HG03159 (cell line): ENCODE data around the gene NBPF3.
"Not testable (repeated sequence)": the region's sequence is repeated elsewhere in the genome, so short reads cannot be mapped to it uniquely, and the experiment has no call there.

Source experiments
- ATAC-seq: cut with Tn5 transposase; IDR thresholded peaks from one replicate; pipeline ENCODE4 v1.9.1; 2021; ENCODE audit warnings: mild to moderate bottlenecking, moderate library complexity; ENCODE audit not compliant: unreplicated experiment

Gene NBPF3

DNA sequence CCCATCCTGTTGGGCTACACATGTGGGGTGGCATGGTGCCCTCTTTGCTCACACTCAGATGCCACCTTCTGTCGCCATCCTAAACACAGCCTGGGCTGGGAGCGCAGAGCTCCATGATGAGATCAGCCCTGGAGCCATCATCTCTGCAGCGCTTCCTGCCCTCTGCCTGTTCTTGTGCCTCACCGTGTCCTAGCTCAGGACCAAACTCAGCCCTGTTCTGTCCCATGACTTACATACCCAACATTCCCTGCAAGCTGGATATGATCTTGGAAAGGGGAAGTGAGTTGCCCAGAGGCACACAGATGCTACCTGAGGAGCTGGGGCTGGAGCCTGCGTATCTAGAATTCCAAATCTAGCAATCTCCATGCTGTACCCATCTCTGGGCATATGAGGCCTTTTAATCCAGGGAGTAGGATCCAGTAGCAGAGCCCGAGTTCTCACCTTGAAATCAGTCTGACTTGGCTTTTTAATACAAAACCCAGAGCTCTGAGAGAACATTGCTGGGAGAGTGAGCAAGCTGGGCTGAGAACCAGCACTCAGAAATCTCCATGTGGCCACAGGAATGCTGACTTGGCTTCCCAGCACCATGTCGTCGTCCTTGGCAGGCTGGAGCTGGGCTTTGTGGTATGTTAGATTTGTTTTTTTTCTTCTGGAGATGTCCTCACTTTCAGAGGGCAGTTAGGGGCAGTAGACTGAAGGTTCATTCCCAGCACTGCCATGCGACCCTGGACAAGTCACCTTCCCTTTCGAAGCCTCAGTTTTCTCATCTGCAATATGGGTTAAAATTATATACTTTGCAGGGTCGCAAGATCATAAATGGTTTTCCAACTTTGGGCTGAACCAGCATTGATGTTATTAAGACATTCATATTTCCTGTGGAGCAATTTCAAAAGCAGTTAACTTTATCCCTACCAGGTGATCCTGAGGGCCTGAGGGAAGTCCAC, 71.9 kb downstream of the NBPF3 start:
- ATAC-seq: no peak

DNA sequence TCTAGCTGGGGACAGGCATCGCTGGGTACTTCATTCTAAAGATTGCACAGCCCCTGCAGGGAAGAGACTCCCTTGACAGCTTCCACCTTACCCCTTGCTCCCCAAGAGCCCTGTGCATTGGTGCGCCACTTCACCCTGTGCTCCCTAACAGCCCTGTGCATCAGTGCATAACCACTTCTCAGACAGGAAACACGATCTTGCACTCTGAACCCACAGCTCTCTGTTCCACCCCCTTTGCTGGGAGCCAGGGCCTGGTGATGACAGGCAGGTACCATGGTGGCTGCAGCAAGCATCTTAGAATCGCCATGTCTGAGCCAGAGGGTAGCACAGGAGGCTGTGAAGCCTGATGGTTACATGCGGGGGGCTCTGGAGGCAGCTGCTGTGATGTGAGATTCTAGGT, 74.3 kb downstream of the NBPF3 start:
- no peak for ATAC-seq

DNA sequence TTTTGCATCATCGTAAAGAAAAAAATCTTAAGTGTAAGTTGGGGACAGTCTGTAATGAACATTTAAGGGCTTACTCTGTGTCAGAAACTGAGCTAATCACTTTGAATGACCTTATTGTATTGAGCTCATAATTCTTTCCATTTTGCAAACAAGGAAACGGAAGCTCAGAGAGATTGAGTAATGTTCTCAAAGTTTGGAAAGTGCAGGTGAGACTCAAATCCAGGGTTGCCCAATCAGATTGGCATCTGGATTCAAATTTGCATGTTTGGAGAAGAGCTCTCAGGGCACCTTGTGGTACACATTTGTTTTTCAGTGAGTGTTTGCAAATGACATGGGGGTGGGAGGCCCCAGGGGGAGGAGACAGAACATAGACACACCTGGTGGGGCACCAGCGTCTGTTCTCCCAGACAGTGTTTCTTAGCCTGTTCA, 77.2 kb downstream of the NBPF3 start:
- no peak for ATAC-seq

DNA sequence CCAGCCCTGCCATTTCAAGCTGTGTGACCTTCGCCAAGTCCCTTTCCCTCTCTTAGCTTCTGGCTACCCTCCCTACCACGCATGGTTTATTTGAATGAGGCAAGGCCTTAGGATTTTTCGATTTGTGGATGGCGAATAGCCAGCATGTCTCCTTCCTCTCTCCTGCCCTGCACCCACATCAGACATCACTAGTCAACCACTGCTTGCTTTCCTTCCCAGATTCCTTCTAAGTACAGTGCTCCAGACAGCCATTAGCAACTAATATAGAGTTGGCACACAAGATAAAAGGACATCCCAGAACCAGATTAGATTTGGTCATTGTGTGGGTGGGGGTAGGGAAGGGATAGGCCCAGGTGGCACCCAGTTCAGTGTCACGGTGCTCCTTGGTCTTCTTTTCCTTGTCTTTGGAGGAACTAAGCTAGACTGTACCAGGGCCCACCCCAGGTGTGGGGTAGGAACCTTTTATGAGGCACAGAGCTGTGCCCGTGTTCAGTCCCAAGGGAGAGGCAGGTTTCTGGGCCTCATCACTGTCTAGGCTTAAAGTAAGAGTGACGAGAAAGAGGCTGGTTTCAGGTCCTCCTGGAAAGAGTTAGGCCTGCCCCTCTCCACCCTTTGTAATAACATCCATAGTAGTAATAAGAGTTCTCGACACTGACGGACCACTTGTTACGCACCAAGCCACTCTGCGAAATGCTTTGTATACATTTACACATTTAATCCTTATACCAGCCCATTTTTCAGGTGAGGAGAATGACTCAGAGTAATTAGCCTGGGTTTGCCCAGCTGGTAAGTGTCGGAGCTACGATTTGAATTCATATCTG, 77.9 kb downstream of the NBPF3 start:
- no peak for ATAC-seq

DNA sequence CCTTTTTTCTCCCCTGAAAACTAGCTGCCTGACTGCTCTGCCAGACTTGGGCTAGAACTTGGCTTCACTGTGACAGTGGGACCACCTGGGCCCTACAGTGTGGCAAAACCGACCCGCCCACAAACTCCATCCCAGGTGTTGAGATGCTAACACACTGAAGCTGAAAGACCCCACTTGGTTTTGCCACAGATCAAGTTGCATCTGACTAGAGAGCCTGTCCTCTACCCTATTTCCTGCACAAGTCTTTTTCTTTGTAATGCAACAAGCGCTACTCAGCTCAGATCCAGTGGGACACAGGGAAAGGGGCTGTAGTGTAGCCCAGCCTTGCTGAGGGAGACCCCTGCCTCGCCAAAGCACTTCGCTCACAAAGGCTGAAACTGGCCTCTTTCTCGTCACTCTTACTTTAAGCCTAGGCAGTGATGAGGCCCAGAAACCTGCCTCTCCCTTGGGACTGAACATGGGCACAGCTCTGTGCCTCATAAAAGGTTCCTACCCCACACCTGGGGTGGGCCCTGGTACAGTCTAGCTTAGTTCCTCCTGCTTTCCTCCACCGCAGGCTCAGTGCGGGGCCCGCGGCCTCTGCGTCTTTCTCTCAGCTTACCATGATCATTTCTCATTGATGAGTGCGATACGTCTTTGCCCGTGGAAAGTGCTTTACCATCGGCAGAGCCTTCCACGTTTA, 79.0 kb downstream of the NBPF3 start:
- ATAC-seq: no peak

DNA sequence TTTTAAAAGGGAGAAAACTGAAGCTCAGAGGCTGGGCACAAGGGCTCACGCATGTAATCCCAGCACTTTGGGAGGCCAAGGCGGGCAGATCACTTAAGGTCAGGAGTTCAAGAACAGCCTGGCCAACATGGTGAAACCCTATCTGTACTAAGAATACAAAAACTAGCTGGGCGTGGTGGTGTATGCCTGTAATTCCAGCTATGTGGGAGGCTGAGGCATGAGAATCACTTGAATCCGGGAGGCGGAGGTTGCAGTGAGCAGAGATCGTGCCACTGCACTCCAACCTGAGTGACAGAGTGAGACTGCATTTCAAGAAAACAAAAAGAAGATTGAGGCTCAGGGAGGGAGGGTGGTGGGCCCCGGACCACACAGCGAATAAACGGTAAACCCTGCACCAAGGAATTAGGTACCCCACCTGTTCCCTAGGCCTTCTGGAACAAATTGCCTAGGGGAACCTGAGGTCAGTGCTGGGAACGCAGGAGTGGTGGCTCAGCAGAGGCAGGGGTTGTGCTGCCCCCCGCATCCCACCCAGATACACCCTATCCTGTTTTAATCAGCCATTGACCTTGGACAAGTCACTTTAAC, 79.6 kb downstream of the NBPF3 start:
- ATAC-seq: not testable (repeated sequence)

DNA sequence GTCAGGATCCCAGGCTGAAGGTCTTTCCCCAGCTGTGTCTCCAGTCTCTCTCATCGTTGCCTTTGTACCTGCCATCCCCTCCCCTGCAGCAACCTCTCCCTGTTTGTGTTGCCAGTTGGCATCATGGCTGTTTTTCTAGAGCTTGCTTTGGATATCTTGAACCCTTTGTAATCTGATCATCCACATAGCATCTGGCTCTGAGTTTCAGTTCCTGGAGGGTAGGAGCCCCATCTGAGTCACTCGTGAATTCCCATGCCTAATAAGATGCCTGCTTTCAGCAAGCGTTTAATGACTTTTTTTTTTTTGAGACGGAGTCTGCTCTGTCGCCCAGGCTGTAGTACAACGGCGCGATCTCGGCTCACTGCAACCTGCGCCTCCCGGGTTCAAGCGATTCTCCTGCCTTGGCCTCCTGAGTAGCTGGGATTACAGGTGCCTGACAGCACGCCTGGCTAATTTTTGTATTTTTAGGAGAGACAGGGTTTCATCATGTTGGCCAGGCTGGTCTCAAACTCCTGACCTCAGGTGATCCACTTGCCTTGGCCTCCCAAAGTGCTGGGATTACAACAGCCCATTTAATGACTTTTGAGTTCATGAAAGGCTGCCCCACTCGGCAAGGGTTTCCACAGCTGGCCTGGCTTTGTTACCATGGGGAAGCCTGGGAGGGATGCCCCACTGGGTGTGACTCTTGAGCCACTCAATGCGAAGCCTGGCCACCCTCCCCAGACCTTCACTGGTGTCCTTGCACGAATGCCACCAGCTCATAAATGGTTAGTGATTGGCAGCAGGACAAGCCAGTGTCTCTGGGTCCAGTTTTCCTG, 81.2 kb downstream of the NBPF3 start:
- ATAC-seq: no peak

DNA sequence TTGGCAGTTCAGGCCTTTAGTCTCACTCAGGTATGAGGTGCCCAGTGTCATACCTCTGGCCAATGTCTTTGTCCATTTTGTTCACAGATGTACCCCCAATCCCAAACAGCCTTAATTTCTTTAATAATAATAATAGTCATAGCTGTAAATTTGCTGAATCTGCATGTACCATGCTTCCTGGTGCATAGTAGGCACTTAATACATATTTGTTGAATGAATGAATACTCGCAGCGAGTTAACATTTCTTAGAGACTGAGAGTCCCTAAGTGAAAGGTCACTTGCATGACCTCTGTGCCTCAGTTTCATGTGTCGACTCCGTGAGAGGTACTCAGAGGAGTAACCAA, 81.8 kb downstream of the NBPF3 start:
- ATAC-seq: no peak

DNA sequence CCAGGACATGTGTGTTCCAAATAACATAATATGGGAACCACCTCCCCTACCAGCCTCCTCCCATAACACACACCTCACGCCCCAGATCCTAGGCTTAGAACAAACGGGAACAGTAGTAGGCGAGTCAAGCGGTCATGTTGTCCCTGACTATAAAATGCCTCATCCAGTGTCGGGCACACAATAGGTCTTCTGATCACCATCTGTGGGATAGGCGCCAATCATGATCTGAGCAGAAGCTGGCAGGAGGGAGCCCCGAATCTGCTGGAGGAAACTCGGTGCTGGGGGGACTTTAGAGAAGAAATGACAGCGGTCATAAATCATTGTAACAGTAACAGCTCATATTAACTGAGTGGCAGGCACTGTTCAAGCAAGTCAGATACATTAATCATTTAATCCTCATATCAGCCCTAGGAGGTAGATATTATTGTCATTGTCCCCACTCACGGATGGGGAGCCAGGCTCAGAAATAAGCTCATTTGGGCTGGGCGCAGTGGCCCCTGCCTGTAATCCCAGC, 82.6 kb downstream of the NBPF3 start:
- no peak for ATAC-seq

DNA sequence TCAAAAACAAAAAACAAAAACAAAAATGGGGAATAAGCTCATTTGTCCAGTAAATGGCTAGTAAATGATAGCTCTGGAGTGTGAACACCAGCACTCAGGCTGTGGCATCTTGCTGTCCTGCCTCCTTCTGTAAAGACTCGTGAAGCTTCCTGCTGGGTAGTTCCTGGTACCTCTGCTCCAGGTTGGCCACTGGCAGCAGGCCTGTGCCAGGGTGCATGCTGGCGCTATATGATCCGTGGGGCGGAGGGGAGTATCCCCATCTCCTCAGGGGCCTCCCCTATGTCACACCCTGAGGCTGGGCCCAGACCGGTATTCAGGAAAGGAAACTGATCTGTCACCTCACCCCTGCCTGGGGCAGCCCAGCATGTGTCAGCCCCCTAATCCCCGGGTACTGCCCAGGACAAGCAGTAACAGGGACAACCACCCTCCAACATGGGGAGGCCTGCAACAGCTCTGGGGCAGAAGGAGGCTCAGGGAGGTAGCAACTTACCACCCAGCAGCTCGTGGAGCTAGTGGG, 83.4 kb downstream of the NBPF3 start:
- ATAC-seq: no peak

DNA sequence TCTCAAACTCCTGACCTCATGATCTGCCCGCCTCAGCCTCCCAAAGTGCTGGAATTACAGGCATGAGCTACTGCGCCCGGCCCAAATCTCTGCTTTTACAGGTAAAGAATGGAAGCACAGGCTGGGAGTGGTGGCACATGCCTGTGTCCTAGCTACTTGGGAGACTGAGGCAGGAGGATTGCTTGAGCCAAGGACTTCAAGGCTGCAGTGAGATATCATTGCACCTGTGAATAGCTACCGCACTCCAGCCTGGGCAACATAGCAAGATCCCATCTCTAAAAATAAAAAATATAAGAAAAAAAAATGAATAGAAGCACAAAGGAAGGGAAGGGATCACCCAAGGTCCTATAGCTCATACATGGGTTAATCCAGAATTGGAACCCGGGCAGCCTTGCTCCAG, 84.3 kb downstream of the NBPF3 start:
- no peak for ATAC-seq

DNA sequence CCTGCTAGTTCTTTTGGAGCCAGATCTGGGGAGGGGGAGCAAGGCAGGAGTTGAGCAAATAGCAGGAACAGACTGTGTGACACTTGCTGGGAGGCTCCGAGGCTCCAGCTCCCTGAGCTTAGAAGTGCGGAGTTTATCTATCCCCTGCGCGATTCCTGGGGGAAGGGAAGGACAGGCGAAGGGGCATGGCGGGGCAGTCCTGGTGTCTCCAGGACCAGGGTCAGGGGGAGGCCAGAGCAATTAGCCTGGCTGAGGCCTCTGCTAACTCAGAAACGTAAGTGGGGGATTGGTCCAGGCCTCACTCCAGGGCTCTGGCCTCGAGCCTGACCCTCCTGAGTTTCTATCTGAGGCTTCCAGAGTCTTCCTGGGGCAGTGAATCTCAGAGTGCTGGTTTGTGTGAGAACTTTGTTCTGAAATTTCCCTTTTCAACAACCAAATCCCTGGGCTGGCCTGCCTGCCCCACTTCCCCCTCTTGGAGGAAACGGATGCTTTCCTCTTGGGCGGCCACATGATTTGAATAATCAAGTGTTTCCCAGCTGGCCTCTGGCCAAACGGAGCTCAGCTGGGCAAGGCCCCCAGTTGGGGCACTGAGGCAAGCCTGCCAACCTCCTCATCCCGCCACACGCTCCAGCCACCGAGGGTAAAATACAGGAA, 84.9 kb downstream of the NBPF3 start:
- no peak for ATAC-seq

DNA sequence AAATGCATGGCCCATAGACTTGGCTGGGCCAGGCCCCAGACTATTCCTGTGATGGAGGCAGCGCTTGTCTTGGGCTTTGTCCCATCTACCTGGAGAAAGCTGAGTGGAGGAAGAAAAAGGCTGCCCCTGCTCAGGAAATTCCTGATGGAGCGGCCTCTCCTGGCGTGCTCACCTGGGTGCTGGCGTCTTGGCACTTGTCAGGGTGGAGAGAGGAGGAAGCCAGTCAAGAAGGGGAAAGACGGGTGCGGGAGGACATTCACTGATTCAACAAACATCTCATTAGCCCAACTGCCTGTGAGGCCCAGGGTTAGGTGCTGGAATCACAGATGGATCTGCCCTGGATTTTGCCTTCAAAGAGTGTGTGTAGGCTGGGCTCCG, 85.4 kb downstream of the NBPF3 start:
- no peak for ATAC-seq

DNA sequence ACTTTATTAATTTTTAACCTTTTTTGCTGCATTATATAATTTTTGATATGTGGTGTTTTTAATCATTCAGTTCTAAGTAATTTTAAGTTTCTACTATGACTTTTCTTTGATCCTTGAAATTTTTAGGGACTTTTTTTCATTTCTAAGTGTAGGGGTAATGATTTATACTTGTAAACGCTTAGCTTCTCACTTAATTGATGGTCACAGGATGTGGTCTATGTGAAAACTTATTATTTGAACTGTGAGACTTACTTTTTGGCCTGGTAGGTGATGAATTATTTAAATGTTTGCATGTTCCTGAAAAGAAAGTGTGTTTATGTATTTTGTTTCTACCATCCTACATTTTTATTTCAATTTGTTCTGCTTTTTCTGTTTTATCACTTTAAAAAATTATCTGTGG, 86.5 kb downstream of the NBPF3 start:
- no peak for ATAC-seq

DNA sequence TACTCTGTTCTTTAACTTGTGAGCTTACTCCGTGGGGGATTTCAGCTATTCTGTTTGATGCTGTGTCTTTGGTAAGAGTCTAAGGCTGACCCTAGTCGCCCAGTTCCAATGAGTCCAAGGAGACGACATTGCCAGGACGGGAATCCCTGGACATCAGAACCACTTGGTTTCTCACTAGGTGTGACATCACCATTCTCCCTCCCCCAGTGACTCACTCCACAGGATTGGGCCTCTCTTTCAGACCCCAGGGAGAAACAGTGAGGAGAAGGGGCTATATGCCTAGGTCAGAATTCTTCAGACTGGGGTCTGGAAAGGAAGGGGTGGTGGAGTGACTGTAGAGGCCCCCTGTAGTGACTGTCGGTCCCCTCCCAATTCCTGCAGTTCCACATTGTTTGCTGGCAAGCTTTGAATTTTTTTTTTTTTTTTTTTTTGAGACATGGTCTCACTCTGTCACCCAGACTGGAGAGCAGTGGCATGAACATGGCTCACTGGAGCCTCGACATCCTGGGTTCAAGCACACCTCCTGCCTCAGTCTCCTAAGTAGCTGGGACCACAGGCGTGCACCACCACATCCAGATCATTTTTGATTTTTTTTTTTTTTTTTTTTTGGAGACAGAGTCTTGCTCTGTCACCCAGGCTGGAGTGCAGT, 90.6 kb downstream of the NBPF3 start:
- ATAC-seq: no peak

DNA sequence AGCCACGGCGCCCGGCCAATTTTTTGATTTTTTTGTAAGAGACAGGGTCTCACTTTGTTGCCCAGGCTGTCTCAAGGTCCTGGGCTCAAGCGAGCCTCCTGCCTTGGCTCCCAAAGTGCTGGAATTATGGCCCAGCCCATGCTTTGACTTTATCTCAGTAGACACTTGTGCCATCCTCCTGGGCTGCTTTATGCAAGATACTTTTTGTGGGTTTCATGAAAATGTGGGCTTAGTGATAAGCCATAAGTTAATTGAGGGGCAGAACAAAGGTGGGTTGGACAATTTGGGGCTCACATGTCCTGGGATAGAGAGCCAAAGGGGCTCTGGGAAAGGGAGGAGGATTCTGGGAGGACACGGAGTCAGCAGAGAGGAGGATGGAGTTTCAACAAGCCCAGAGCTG, 91.3 kb downstream of the NBPF3 start:
- no peak for ATAC-seq

DNA sequence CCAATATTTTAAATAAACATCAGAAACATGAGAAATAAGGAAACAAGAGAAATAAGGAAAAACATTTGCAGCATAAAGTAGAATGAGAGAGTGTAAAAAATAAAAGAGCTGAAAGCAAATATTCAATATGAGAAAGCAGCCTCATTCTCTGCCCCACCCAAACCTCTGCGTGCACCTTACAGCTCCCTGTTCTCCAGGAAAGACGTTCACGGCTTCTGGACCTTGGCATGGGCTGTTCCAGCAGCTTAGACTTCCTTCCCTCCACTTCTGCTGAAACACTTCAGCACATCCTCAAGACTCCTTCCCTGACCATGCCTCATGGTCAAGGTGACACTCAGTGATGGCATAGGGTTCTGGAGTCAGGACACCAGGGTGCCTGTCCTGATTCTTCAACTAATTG, 92.6 kb downstream of the NBPF3 start:
- no peak for ATAC-seq

DNA sequence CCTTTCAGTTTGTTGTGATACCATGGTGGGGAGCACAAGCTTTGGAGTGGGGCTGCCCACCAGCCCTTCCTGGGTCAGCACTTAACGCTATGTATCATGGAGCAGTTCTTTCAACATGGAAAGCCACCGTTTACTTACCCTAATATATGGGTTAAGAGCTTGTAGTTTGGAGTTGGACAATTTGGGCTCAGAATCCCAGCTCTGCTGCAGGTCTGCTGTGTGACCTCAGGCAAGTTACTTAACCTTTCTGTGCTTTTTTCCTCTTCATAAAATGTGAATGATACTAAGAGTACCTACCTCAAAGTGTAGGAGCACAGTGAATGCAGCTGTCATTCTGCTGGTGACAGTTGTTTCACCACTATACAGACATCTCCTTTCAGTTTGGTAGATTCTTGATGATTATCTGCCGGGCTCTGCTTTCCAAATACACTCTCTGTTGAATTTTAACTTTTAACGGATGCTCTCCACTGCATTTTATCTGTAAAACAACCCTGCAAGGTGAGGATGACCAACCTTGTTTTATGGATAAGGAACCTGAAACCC, 93.1 kb downstream of the NBPF3 start:
- no peak for ATAC-seq

DNA sequence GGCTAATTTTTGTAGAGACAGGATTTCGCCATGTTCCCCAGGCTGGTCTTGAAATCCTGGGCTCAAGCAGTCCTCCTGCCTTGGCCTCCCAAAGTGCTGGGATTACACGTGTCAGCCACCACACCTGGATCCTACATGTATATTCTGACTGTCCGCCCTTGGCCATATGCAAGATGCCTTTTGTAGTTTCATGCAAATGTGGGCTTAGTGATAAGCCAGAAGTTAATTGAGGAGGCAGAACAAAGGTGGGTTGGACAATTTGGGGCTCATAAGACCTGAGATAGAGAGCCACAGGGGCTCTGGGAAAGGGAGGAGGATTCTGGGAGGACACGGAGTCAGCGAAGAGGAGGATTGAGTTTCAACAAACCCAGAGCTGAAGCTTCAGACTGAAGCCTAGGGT, 94.2 kb downstream of the NBPF3 start:
- no peak for ATAC-seq
